Astrocyte (in vitro differentiated cells and primary cell): ENCODE measurements around the gene WNT11.

ENCODE experiments used
- EZH2 ChIP-seq: IDR thresholded peaks from 2 replicates; pipeline ENCODE4 v1.6.1; 2012; ENCODE audit warnings: mild to moderate bottlenecking, low read length, inconsistent platforms; ENCODE audit not compliant: insufficient read depth
- TF ChIP-seq, protein P1 (sequence below): IDR thresholded peaks from 2 replicates; pipeline ENCODE4 v1.5.1; 2011; ENCODE audit warnings: low read depth, mild to moderate bottlenecking, inconsistent platforms, low read length, moderate library complexity; ENCODE audit not compliant: insufficient read depth

DNA sequence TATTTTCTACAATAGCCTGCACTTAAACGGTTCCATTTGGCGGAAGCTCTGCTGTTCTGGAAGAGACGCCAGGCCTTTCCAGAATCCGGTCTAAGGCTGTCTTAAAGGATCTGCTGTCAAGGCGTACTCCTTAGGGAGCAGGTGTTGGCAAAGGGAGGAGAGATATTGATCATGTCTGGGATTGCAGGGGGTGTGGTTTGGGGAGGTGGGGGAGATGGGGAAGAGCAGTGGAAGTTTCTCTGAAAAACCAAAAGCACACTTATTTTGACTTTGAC, 22.5 kb upstream of the WNT11 start:
- TF ChIP-seq, protein P1, sequence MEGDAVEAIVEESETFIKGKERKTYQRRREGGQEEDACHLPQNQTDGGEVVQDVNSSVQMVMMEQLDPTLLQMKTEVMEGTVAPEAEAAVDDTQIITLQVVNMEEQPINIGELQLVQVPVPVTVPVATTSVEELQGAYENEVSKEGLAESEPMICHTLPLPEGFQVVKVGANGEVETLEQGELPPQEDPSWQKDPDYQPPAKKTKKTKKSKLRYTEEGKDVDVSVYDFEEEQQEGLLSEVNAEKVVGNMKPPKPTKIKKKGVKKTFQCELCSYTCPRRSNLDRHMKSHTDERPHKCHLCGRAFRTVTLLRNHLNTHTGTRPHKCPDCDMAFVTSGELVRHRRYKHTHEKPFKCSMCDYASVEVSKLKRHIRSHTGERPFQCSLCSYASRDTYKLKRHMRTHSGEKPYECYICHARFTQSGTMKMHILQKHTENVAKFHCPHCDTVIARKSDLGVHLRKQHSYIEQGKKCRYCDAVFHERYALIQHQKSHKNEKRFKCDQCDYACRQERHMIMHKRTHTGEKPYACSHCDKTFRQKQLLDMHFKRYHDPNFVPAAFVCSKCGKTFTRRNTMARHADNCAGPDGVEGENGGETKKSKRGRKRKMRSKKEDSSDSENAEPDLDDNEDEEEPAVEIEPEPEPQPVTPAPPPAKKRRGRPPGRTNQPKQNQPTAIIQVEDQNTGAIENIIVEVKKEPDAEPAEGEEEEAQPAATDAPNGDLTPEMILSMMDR, result no peak
- TF ChIP-seq EZH2, result no peak
